BE2C (cell line): Measurements from ENCODE around the gene CENPL.
"Not testable (repeated sequence)": the region's sequence is repeated elsewhere in the genome, so short reads cannot be mapped to it uniquely, and the experiment has no call there.

Experiments used
- DNase-seq: peaks from one replicate; pipeline ENCODE4 v3.0.0-alpha.2; 2020
- H3K27me3 ChIP-seq: fragments of 250-450 bp; sonication (Bioruptor Pico); 2 replicates; pipeline ENCODE4 v1.5.1; 2020; ENCODE audit warnings: mild to moderate bottlenecking
- H3K36me3 ChIP-seq: fragments of 250-450 bp; sonication (Bioruptor Pico); 2 replicates; pipeline ENCODE4 v1.5.1; 2020; ENCODE audit warnings: mild to moderate bottlenecking
- H3K4me1 ChIP-seq: fragments of 250-450 bp; sonication (Bioruptor Pico); 2 replicates; pipeline ENCODE4 v1.5.1; 2020
- H3K4me3 ChIP-seq: 2 replicates; pipeline ENCODE4 v1.5.1; 2011; ENCODE audit warnings: low read depth, low read length
- H3K9me3 ChIP-seq: fragments of 250-450 bp; sonication (Bioruptor Pico); 2 replicates; pipeline ENCODE4 v1.5.1; 2020
- TF ChIP-seq, protein P1 (sequence below): IDR thresholded peaks from 2 replicates; pipeline ENCODE4 v1.5.1; 2012; ENCODE audit warnings: mild to moderate bottlenecking, low read depth, low read length

Gene CENPL

GRCh38 chr1:173864179-173864867 is 39.6 kb upstream of the CENPL start:
- TF ChIP-seq, protein P1, sequence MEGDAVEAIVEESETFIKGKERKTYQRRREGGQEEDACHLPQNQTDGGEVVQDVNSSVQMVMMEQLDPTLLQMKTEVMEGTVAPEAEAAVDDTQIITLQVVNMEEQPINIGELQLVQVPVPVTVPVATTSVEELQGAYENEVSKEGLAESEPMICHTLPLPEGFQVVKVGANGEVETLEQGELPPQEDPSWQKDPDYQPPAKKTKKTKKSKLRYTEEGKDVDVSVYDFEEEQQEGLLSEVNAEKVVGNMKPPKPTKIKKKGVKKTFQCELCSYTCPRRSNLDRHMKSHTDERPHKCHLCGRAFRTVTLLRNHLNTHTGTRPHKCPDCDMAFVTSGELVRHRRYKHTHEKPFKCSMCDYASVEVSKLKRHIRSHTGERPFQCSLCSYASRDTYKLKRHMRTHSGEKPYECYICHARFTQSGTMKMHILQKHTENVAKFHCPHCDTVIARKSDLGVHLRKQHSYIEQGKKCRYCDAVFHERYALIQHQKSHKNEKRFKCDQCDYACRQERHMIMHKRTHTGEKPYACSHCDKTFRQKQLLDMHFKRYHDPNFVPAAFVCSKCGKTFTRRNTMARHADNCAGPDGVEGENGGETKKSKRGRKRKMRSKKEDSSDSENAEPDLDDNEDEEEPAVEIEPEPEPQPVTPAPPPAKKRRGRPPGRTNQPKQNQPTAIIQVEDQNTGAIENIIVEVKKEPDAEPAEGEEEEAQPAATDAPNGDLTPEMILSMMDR: no peak
- Histone ChIP-seq H3K36me3 (peaks cover 80% of the 10 kb centered on the region), H3K9me3 (no peaks in the 10 kb centered on the region), H3K27me3 (no peaks in the 10 kb centered on the region), H3K4me1 (no peaks in the 10 kb centered on the region; the same call in 1 of the 2 replicates), H3K4me3 (peak overlapping the region; percentile 95)
- no peak for DNase-seq

- no peak for DNase-seq
- Histone ChIP-seq H3K9me3 (no peaks in the 10 kb centered on the region), H3K4me3 (no peak overlapping the region), H3K4me1 (no peaks in the 10 kb centered on the region), H3K27me3 (no peaks in the 10 kb centered on the region), H3K36me3 (peaks cover 88% of the 10 kb centered on the region)
- TF ChIP-seq, protein P1: no peak
Measured at GRCh38 chr1:173863224-173864161, 38.8 kb upstream of the CENPL start.

DNA sequence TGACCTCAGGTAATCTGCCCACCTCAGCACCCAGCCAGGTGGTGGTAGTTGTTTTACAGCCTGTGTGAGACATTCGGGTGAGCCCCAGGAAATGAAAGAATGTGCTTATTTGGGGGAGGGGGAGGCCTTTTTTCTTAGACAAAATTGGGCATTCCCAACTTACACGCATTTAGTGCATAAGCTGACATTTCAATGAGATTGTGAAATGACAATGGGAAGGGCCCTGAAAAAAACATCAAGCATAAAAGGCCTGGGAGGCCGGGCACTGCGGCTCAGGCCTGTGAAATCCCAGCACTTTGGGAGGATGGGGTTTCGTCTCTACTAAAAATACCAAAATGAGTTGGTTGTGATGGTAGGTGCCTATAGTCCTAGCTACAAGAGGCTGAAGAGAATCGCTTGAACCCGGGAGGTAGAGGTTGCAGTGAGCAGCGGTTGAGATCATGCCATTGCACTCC is 38.1 kb upstream of the CENPL start:
- Histone ChIP-seq H3K4me3 (no peak overlapping the region), H3K36me3 (peaks cover 95% of the 10 kb centered on the region), H3K27me3 (no peaks in the 10 kb centered on the region), H3K4me1 (no peaks in the 10 kb centered on the region), H3K9me3 (no peaks in the 10 kb centered on the region)
- TF ChIP-seq, protein P1: no peak
- DNase-seq: no peak

DNA sequence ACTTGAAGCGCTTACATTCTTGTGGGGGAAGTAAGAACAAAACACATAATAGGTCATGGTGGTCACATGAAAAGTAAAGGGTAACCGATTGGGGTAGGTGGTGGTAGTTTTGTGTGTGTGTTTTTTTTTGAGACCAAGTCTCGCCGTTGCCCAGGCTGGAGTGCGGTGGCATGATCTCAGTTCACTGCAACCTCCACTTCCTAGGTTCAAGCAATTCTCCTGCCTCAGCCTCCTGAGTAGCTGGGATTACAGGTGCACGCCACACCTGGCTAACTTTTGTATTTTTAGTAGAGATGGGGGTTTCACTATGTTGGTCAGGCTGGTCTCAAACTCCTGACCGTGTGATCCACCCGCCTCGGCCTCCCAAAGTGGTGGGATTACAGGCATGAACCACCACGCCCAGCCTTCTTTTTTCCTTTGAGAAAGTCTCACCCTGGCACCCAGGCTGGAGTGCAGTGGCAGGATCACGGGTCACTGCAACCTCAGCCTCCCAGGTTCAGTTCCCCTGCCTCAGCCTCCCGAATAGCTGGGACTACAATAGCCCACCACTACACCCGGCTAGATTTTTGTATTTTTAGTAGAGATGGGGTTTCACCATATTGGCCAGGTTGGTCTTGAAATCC is 37.6 kb upstream of the CENPL start:
- DNase-seq: peak; percentile 33
- not testable (repeated sequence) for H3K4me1 ChIP-seq, H3K4me3 ChIP-seq, H3K27me3 ChIP-seq, H3K9me3 ChIP-seq
- peaks cover 96% of the 10 kb centered on the region for H3K36me3 ChIP-seq

GRCh38 chr1:173861731-173862145 is 37.1 kb upstream of the CENPL start:
- peaks cover 96% of the 10 kb centered on the region for H3K36me3 ChIP-seq
- no peaks in the 10 kb centered on the region for H3K4me1 ChIP-seq
- peak; percentile 15 for DNase-seq
- no peaks in the 10 kb centered on the region for H3K27me3 ChIP-seq
- TF ChIP-seq, protein P1: no peak
- H3K4me3 ChIP-seq: no peak overlapping the region
- H3K9me3 ChIP-seq: no peaks in the 10 kb centered on the region

GRCh38 chr1:173860065-173860464 is 35.4 kb upstream of the CENPL start:
- TF ChIP-seq, protein P1: no peak
- H3K4me1 ChIP-seq: no peaks in the 10 kb centered on the region
- H3K36me3 ChIP-seq: peaks cover 96% of the 10 kb centered on the region
- H3K9me3 ChIP-seq: no peaks in the 10 kb centered on the region
- DNase-seq: no peak
- no peak overlapping the region for H3K4me3 ChIP-seq
- no peaks in the 10 kb centered on the region for H3K27me3 ChIP-seq

GRCh38 chr1:173859547-173859946 is 34.9 kb upstream of the CENPL start:
- H3K27me3 ChIP-seq, H3K4me1 ChIP-seq, H3K4me3 ChIP-seq, H3K9me3 ChIP-seq, DNase-seq: not testable (repeated sequence)
- H3K36me3 ChIP-seq: peaks cover 96% of the 10 kb centered on the region
